Uterus (tissue), 2 donors: Measurements from ENCODE around the gene EPB41.

Experiments used
- CTCF ChIP-seq, 4 experiments: fragments of 200-600 bp in 2 of 4; fragments of 450-650 bp in 2 of 4; sonication (generic) in 2 of 4; IDR thresholded peaks; one replicate each; pipeline ENCODE4 v1.5.1; 2016 to 2019; ENCODE audit warnings: antibody characterized with exemption in 4 of 4, mild to moderate bottlenecking in 2 of 4, moderate library complexity in 1 of 4
- POLR2A ChIP-seq, 2 donors: fragments of 450-650 bp; IDR thresholded peaks; one replicate each; pipeline ENCODE4 v1.6.1; 2016; ENCODE audit warnings: antibody characterized with exemption in 2 of 2, mild to moderate bottlenecking in 1 of 2, moderate library complexity in 1 of 2

DNA sequence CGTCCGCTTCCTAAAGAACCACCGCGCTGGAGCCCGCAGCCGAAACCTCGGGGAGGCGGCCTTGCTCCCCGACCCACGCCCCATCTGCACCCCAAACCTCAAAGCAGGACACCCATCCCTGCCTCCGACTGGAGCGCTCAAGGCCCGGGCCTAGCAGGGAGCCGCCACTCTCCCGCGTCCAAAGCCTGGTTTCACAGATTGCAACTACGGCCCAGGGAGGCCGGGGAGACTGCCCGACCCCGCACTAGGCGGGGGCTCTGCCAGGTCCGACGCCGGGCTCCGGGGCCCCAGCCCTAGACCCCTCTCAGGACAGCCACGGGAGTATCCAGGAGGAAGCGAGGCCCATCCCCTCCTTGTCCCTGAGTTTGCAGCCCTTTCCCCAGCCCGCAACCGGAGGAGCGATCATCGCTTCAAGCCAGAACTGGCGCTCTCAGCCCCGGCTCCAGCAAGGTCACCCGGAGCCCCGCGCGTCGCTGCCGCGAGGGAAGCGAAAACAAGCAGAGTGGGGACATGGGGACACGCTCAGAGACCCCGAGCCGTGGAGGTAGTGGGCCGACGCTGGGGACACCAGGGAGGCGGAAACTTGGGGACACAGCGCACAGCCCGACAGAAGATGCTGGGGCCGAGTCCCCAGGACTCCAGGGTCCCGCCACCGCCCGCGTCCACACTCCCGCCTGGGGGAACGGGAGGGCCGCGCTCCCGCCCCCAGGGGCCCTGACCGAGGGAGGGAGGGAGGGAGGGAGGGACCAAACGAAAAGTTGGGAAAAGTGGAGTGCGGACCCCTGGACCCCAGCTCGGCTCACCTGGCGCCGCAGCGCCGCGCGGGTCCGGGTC, 208.9 kb downstream of the EPB41 start:
- TF ChIP-seq CTCF (IDR thresholded peaks at IDR 0.05), result no peak
- TF ChIP-seq POLR2A (IDR thresholded peaks at IDR 0.05), result no peak
